HCEC 1CT (cell line): ENCODE measurements around the gene TXN2.
"Not testable (repeated sequence)": the region's sequence is repeated elsewhere in the genome, so short reads cannot be mapped to it uniquely, and the experiment has no call there.

Experiments used
- DNase-seq: peaks from one replicate; pipeline ENCODE4 v3.0.0-alpha.2; 2017

The TXN2 gene

DNA sequence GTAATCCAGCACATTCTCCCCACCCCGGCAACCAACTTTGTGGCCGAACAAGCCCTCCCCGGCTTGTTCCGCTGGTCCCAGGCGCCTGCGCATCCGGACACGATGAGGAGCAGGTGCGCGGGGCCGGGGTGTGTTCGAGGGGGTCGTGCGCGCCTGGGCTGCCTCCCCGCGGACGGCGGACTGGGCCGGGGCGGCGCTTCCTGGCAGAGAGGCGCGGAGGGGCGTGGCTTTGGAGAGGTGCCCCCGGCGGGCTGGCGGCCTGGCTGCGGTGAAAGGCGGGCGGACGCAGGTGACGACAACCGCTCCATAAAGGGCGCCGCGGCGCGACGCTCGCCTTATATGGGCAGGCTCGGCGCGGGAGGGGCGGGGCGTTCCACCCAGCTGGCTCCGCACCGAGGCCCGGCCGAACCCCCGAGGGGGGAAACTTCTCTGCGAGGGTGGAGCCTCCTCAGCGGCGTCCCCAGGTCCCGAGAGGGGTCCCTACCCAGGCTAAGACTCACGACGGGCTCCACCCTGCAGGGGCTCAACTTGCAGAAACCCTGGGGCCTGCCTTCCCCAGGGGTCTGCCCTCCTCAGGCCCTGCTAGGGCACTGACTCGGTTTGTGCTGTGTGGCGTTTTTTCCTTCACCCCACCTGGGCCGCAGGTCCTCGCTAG, 26.4 kb downstream of the TXN2 start:
- peak; percentile 81 for DNase-seq

DNA sequence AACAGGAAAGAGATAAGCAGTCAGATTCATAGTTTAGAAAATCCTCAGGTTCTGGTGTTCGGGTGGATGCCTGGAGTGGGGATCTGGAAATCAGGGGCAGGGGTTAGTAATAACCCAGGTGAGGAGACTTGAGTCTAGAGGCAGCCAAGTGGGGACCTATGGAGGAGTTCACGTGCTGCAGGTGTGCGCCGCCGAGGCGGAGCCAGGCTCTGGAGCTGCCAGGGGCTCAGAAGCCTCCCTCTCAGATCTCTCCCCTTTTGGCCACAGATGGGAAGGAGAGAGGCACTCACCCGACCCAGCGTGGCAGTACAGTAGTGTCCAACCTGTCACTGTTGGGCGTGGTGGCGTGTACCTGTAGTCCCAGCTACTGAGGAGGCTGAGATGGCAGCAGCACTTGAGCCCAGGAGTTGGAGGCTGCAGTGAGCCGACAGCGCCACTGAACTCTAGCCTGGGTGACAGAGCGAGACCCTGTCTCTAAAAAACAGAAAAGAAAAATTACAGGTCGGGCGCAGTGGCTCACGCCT, 27.5 kb downstream of the TXN2 start:
- no peak for DNase-seq

DNA sequence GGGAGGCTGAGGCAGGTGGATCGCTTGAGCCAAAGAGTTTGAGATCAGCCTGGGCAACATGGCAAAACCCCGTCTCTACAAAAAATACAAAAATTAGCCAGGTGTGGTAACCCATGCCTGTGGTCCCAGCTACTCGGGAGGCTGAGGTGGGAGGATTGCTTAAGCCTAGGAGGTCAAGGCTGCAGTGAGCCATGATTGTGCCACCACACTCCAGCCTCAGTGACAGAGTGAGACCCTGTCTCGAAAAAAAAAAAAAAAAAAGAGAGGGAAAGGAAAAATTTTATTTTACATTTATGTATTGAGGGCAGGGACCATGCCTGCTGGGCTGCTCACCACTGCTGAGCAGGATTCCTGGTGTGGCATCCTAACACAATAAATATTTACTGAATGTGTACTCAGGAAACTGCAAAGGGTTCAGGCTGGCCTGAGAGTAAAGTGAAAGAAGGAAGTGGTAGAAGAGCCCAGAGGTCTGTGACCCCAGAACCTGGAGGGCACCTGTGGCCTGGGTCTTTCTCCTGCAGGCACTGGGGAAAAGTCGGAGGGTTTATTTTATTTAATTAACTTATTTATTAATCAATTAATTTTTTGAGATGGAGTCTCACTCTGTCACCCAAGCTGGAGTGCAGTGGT, 28.3 kb downstream of the TXN2 start:
- DNase-seq, result not testable (repeated sequence)

- no peak for DNase-seq
Observed at GRCh38 chr22:36452250-36452977, 29.0 kb downstream of the TXN2 start.

GRCh38 chr22:36450923-36451322, 30.5 kb downstream of the TXN2 start:
- DNase-seq, result not testable (repeated sequence)

DNA sequence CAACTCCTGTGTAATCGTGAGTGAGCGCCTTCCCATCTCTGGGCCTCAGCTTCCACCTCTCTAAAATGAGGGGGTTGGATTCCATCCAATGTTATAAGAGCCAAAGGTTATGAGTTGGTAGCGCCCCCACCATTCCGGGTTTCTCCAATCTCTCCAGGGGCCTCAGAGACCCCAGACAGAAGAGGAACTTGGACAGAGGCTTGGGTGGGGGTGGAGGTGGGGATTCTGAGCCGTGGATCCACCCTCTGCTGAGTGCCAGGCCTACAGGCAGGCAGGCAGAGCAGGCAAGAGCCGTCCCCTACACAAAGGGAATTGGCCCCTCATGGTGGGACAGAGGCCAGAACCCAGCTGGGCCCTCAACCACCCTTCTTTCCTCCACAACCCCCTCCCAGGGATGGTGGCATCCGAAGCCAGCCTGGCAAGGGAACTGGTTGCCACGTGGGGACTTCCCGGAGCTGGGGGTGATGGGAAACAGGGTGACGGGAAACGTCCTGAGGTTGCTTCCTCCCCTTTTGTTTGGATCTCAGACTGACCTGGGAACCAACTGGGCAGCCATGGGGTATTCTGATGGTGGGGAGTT, 31.8 kb downstream of the TXN2 start:
- no peak for DNase-seq

DNA sequence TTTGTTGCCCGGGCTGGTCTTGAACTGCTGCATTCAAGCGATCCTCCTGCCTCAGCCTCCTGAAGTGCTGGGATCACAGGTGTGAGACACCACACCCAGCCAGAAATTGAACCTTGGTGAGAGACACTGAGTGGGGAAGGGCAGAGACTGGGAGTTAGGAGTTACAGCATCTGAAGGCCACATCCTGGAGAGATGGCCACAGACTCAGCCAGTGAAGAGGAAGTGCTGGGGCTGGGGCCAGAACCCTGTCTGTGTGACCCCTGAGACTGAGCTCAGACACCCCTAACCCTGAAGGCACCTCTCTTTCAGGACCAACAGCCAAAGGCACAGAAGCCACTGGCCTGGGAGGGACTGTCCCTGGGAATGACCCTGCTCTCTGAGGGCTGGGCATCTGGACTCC, 33.8 kb downstream of the TXN2 start:
- no peak for DNase-seq

- DNase-seq, result peak; percentile 94
Observed at GRCh38 chr22:36445158-36445668, 36.2 kb downstream of the TXN2 start.

GRCh38 chr22:36443198-36443770, 38.2 kb downstream of the TXN2 start:
- no peak for DNase-seq

- DNase-seq, result no peak
Observed at GRCh38 chr22:36442506-36443197, 38.8 kb downstream of the TXN2 start.

DNA sequence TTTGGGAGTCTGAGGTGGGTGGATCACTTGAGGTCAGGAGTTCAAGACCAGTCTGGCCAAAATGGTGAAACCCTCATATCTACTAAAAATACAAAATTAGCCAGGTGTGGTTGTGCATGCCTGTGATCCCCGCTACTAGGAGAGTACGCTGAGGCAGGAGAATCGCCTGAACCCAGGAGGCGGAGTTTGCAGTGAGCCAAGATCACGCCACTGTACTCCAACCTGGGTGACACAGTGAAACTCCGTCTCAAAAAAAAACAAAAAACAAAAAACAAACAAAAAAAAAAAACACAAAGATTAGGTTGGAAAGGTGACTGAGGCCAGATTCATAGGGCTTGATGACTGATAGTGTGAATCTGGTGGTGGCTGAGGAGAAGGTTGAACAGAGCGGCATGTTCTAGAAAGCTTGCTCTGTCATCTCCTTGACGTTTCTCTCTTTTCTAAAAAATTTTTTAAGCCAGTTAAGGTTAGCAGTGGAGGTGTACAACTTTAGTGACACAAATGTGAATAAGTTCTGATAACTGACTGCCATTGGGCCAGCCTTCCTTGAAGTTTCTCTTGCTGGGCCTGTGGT, 40.9 kb downstream of the TXN2 start:
- DNase-seq, result no peak

DNA sequence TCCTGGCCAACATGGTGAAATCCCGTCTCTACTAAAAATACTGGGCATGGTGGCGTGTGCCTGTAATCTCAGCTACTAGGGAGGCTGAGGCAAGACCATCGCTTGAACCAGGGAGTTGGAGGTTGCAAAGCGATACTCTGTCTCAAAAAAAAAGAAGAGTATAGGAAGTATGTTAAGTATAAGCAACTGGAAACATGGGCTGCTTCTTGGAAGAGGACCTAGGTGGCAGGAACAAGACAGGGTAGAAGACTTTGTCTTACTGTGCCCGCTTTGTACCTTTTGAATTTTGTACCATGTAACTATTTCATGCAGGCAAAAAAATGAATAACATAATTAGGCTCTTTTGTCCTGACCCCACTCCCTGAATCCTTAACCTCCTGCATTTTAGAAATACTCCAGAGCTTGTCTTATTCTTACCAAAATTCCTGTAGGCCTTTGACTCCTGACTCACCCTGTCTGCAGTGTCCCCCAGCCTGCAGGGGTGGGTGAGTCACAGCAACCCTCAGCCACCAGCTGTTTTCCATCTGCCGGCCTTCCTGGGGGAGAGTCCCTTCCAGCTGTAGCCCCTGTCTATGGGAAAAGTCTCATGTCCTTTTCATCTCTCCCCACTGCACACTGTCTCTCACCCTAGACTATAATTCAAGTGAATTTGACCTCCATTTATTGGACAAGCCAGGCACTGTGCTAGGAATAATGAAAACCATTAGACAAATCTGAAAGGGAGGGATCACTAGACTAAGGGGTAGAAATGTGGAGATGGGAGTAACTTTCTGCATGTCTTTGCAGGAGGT, 41.8 kb downstream of the TXN2 start:
- peak; percentile 96 for DNase-seq

GRCh38 chr22:36435516-36436415, 45.7 kb downstream of the TXN2 start:
- DNase-seq, result no peak

DNA sequence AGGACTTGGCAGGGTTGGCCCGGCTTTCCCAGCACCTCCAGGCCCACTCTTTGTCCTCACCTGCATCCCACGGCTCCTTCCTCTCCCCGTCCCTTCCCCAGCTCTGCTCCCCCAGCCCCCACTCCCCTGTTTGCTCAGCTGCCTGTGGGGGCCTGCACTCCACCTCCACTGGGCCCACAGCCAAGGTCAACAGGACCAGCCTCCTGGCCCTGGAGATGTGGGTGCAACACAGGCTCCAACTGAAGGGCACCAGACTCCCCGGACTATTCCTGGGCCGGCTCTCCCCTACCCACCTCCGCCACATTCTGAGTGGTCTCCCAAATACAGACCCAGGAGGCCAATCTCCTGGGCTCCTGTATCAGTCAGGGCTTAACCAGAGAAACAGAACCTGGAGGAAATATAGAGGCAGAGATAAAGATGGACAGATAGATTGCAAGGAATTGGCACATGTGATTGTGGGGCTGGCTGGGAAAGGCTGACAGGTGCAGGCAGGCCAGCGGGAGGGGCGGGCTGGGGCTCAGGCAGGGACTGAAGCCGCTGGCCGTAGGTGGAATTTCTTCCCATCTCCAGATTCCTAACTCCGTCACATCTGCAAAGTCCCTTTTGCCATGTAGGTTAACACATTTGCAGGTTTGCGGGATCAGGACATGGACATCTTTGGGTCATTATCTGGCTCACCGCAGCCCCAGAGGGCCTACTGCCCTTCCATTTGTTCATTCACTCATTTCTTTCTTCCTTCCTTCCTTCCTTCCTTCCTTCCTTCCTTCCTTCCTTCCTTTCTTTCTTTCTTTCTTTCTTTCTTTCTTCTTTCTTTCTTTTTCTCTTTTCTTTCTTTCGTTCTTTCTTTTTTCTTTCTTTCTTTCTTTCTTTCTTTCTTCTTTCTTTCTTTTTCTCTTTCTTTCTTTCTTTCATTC, 47.9 kb downstream of the TXN2 start:
- DNase-seq, result no peak

GRCh38 chr22:36432592-36433317, 48.7 kb downstream of the TXN2 start:
- no peak for DNase-seq

GRCh38 chr22:36431977-36432376, 49.5 kb downstream of the TXN2 start:
- DNase-seq, result no peak

DNA sequence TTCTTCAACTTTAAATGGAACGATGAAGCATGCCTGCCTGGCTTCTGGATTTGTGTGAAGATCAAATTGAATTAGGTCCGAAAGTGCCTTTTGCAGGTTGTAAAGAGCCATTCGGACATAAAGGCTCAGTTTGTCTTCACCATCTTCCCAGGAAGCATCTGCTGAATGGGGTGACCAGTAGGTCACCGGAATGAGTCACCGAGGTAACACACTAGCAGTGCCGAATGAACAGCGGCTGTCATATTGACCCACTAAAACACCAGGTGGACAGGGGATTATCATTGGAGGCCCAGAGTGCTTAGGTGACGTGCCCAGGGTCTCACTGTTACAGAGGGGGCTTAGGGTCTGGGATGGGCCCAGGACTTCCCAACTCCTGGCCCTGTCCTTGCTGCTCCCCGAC, 50.6 kb downstream of the TXN2 start:
- DNase-seq, result no peak

- not testable (repeated sequence) for DNase-seq
Observed at GRCh38 chr22:36427952-36428351, 53.5 kb downstream of the TXN2 start.
